HG03066 (cell line): ENCODE measurements around the gene GNAO1.

Experiments
- ATAC-seq: cut with Tn5 transposase; IDR thresholded peaks from one replicate; pipeline ENCODE4 v1.9.1; 2021; ENCODE audit warnings: low read depth; ENCODE audit not compliant: unreplicated experiment

The GNAO1 gene

GRCh38 chr16:56191156-56191815 is at the start of gene GNAO1:
Gene GNAO1 (plus strand): TSS chr16:56191489. CDS start chr16:56192236, 747 bp downstream.
- no peak for ATAC-seq

DNA sequence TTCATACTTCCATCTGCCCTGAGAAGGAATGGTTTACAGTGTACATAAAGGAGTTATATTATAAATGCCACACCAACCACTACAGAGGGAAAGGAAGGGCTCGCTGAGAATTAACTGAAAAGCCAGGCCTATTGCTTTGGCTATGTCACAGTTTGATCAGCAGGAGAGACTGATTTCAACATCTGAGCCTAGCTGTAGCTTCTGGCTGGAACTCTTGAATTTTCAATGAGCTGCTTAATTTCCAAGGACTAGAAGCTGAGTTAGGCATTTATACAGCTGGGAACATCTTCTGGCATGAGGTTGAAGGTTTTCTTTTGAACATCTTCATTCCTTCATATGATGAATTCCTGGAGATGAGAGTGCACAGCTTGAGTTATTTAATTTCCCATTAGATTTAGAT is 47.6 kb upstream of the GNAO1 start:
- no peak for ATAC-seq

GRCh38 chr16:56145369-56145768 is 45.9 kb upstream of the GNAO1 start:
- ATAC-seq = no peak

- no peak for ATAC-seq
These were observed 39.7 kb upstream of the GNAO1 start for GRCh38 chr16:56151621-56152020.

- no peak for ATAC-seq
These were observed 29.6 kb upstream of the GNAO1 start for GRCh38 chr16:56161658-56162057.

DNA sequence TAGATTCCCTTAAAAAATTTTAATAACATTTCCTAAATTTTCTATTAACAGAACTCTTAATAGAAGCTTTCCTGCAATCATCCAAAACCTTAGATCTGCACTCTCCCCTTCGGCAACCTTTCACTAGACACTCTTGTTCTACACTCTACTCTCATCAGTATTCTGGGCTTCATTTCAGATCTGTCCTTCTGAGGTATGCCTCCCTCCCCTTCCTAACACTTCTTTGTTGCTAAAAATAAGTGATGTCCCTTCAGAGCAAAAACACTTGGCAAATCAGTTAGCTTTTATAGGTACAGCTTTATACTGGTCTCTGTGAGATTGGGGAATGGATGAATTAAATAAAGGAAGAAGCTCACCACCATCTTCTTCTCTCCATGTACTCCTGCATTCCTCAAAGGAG is 28.2 kb upstream of the GNAO1 start:
- no peak for ATAC-seq

- ATAC-seq = peak; percentile 76
These were observed 27.4 kb upstream of the GNAO1 start for GRCh38 chr16:56163938-56164337.

DNA sequence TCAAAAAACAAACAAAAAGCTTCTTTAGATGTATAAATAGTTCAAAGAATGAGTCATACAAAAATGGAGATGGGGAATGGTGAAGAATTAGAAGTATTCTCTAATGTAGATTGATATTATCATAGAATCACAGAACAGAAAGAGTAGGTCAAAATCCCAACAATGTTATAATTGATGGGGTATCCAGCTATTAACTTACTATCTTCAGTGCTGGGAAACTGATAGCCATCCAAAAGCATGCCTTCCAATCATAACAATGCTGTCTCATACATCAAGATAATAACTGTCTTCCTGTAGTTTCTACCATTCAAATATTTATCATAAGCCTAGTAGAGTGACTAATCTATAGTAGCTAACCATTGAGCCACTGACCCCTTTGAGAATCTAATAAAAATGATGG is 26.7 kb upstream of the GNAO1 start:
- no peak for ATAC-seq

GRCh38 chr16:56174411-56174810 is 16.9 kb upstream of the GNAO1 start:
- ATAC-seq = no peak

GRCh38 chr16:56181401-56181800 is 9.9 kb upstream of the GNAO1 start:
- ATAC-seq = no peak

DNA sequence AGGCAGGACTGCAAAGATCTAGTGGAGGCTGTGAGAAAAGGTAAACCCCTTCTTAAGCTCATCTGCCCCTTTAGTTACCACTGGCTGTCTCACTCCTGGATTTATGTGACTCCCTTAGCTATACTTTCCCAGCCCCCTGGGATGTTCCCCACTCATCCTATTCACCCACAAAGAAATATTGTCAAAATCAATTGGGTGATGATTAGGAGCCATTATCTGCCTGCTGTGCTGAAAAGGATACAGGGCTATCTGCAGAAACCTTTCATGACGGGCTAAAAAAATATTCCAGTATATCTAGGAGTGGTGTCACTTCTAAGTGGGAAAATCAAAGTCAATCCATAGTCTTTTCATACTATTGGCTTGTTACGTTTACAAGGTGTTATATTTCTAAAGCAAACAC is 8.0 kb upstream of the GNAO1 start:
- no peak for ATAC-seq

DNA sequence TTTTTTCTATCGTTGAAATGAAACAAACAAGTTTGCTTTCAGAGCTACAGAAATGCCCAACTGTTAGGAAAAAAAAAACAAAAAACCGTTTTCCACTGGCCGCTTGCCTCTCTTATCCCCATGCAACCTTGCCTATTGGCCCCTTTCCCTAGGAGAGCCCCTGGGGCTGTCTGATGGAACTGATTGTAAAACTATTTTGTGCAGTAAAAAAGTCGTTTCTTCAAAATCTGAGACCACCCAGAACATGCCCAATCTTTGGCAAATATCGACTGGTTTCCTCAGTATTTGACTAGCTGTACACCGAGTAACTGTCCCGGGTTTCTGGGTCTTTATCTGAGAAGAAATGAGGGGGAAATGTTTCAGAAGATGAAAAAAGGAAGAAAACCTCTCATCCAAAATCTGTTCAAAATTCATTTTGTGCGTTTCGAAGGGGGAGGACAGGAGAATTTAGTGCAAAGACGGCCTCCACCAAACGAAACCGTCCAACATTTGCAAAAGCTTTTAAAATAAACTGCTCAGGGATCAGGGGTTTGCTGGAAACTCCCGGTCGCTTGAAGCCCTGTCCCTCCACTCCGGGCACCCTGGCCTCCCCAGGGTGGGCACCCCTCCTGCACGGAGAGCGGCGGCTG is 1.1 kb upstream of the GNAO1 start:
- no peak for ATAC-seq

DNA sequence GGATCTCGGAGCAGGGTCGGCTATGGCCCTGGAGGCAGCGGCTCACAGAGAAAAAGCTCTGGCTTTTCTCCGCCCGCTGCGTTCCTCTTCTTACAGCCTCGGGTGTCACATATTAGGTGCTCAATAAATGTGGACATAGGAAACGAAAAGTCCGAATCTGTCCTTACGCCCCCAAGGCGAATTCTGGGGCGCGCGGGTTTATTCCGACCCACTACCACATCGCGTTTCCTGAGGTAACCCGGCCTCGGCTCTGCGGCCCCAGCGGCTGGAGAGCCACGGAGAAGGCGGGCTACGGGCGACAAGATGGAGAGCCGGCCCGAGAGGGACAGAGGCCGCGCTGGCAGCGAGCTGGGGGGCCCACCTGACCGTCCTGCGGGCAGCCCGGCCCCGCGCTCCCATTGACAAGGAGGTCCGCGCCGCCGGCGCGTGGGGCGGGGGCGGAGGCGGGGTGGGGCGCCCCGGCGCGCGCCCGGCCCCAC is 573 bp upstream of the GNAO1 start:
- no peak for ATAC-seq

- ATAC-seq = no peak
These were observed 746 bp downstream of the GNAO1 start for GRCh38 chr16:56191835-56192634.

GRCh38 chr16:56192635-56192945 is 1.3 kb downstream of the GNAO1 start:
- ATAC-seq = no peak

GRCh38 chr16:56192986-56193945 is 2.0 kb downstream of the GNAO1 start:
- no peak for ATAC-seq

GRCh38 chr16:56193951-56194726 is 2.9 kb downstream of the GNAO1 start:
- ATAC-seq = no peak

DNA sequence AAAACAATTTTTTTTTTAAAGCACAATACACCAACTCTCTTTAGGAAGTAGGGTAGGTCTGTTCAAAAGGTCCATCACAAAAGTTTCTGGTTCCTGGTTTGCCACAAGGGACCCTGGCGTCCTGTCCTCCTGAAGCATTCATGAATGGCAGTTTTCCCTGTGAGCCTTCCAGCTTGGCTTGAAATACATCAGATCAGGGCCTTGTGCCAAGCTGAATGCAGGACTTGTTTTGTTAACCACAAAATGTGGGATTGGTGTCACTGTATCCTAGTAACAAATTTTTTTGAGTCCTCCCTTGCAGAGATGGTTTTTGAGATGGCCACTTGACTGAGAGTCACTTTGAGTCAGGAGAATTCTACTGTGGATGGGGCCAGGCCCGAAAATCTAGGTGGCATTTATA is 3.9 kb downstream of the GNAO1 start:
- ATAC-seq = no peak

GRCh38 chr16:56196381-56196780 is 5.1 kb downstream of the GNAO1 start:
- ATAC-seq = no peak
